GM21528 (cell line): ENCODE data around the gene DDIAS.
"Not testable (repeated sequence)": the region's sequence is repeated elsewhere in the genome, so short reads cannot be mapped to it uniquely, and the experiment has no call there.

Experiments used
- ATAC-seq: cut with Tn5 transposase; IDR thresholded peaks from one replicate; pipeline ENCODE4 v1.9.1; 2021; ENCODE audit warnings: mild to moderate bottlenecking, moderate library complexity; ENCODE audit not compliant: unreplicated experiment, low FRiP score

DDIAS gene

GRCh38 chr11:82919786-82920185, 18.2 kb downstream of the DDIAS start:
- ATAC-seq = not testable (repeated sequence)

- not testable (repeated sequence) for ATAC-seq
Measured at GRCh38 chr11:82920227-82920626, 18.7 kb downstream of the DDIAS start.

- not testable (repeated sequence) for ATAC-seq
Measured at GRCh38 chr11:82922396-82923173, 21.0 kb downstream of the DDIAS start.

GRCh38 chr11:82924522-82925224, 23.1 kb downstream of the DDIAS start:
- ATAC-seq = no peak

GRCh38 chr11:82927264-82927880, 25.8 kb downstream of the DDIAS start:
- ATAC-seq = peak; percentile 60

- no peak for ATAC-seq
Measured at GRCh38 chr11:82929121-82929520, 27.6 kb downstream of the DDIAS start.

GRCh38 chr11:82930229-82930628, 28.7 kb downstream of the DDIAS start:
- ATAC-seq = no peak

GRCh38 chr11:82930734-82931133, 29.2 kb downstream of the DDIAS start:
- ATAC-seq = no peak

- ATAC-seq = no peak
Measured at GRCh38 chr11:82932564-82932963, 31.0 kb downstream of the DDIAS start.

GRCh38 chr11:82936261-82936660, 34.7 kb downstream of the DDIAS start:
- ATAC-seq = no peak

GRCh38 chr11:82937554-82937953, 36.0 kb downstream of the DDIAS start:
- no peak for ATAC-seq

- ATAC-seq = no peak
Measured at GRCh38 chr11:82939456-82939855, 37.9 kb downstream of the DDIAS start.

GRCh38 chr11:82942376-82942775, 40.8 kb downstream of the DDIAS start:
- no peak for ATAC-seq

GRCh38 chr11:82943430-82943829, 41.9 kb downstream of the DDIAS start:
- ATAC-seq = not testable (repeated sequence)

GRCh38 chr11:82944198-82944597, 42.7 kb downstream of the DDIAS start:
- ATAC-seq = no peak

- not testable (repeated sequence) for ATAC-seq
Measured at GRCh38 chr11:82945041-82945440, 43.5 kb downstream of the DDIAS start.

- ATAC-seq = no peak
Measured at GRCh38 chr11:82945682-82946081, 44.1 kb downstream of the DDIAS start.

GRCh38 chr11:82949352-82949751, 47.8 kb downstream of the DDIAS start:
- no peak for ATAC-seq

GRCh38 chr11:82950502-82950901, 49.0 kb downstream of the DDIAS start:
- ATAC-seq = not testable (repeated sequence)

- ATAC-seq = not testable (repeated sequence)
Measured at GRCh38 chr11:82955736-82956453, 54.4 kb downstream of the DDIAS start.
